SK-N-MC (cell line): ENCODE results near the gene CEP44.

Experiments
- EZH2 ChIP-seq: fragments of 200-600 bp; sonication (generic); IDR thresholded peaks from one replicate; pipeline ENCODE4 v1.6.1; 2017; ENCODE audit warnings: antibody characterized with exemption
- POLR2AphosphoS5 ChIP-seq: IDR thresholded peaks from 2 replicates; pipeline ENCODE4 v1.6.1; 2012; ENCODE audit warnings: mild to moderate bottlenecking, low read depth, low read length, borderline replicate concordance

GRCh38 chr4:174332741-174333493 is 49.2 kb downstream of the CEP44 start:
- TF ChIP-seq POLR2AphosphoS5 (no peak), EZH2 (no peak)
